ENCODE measurements around the gene ZNF264.
"Not testable (repeated sequence)": the region's sequence is repeated elsewhere in the genome, so short reads cannot be mapped to it uniquely, and the experiment has no call there.

ZNF264 gene

DNA sequence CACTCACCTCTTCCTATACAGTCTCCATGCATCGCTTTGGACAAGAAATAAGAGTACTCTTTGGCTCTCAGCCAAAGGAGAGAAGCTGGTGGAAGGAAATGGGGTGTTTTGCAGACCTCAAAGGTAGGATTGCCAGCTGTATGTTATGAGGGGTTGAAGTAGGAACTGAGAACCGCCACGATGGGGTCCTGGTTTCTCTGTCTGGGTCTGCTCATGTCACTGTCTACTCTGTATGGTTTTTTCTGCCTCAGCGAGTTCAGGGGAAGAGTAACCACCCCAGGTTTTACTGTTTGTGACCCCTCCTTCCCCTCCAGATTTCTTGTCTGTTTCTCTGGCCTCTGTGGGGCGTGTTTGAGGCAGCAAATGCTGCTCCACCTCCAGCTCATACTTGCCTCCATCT is 53.2 kb downstream of the ZNF264 start:
- no peaks in the 10 kb centered on the region for H3K9me3 ChIP-seq (ENCODE audit: control insufficient read depth, insufficient read depth, low read depth, low read length)
- H3K36me3 ChIP-seq (ENCODE audit: control insufficient read depth, insufficient read depth, low read length) = peaks cover 53% of the 10 kb centered on the region

GRCh38 chr19:57245066-57245465 is 53.8 kb downstream of the ZNF264 start:
- Histone ChIP-seq H3K9ac (ENCODE audit: low read length) (no peak overlapping the region), H3K27me3 (ENCODE audit: control insufficient read depth, insufficient read depth, low read length) (no peaks in the 10 kb centered on the region), H3K4me1 (ENCODE audit: control insufficient read depth, insufficient read depth, low read length) (peaks cover 7% of the 10 kb centered on the region), H3K36me3 (ENCODE audit: control insufficient read depth, insufficient read depth, low read length) (peaks cover 56% of the 10 kb centered on the region), H3K9me3 (ENCODE audit: control insufficient read depth, insufficient read depth, low read depth, low read length) (no peaks in the 10 kb centered on the region), H3K4me3 (ENCODE audit: low read depth, low read length) (no peak overlapping the region), H3K27ac (ENCODE audit: low read depth, low read length) (no peak overlapping the region)

More for the DNA sequence above, 53.2 kb downstream of the ZNF264 start:
- H3K9ac ChIP-seq (ENCODE audit: low read length) = no peak overlapping the region
- no peak overlapping the region for H3K27ac ChIP-seq (ENCODE audit: low read depth, low read length)
- H3K4me3 ChIP-seq (ENCODE audit: low read depth, low read length) = no peak overlapping the region
- H3K27me3 ChIP-seq (ENCODE audit: control insufficient read depth, insufficient read depth, low read length) = no peaks in the 10 kb centered on the region
- peaks cover 7% of the 10 kb centered on the region for H3K4me1 ChIP-seq (ENCODE audit: control insufficient read depth, insufficient read depth, low read length)

GRCh38 chr19:57245959-57246358 is 54.7 kb downstream of the ZNF264 start:
- peaks cover 7% of the 10 kb centered on the region for H3K4me1 ChIP-seq (ENCODE audit: control insufficient read depth, insufficient read depth, low read length)
- H3K27me3 ChIP-seq (ENCODE audit: control insufficient read depth, insufficient read depth, low read length) = no peaks in the 10 kb centered on the region
- H3K9ac ChIP-seq (ENCODE audit: low read length) = no peak overlapping the region
- peaks cover 62% of the 10 kb centered on the region for H3K36me3 ChIP-seq (ENCODE audit: control insufficient read depth, insufficient read depth, low read length)
- no peak overlapping the region for H3K4me3 ChIP-seq (ENCODE audit: low read depth, low read length)
- no peak overlapping the region for H3K27ac ChIP-seq (ENCODE audit: low read depth, low read length)
- no peaks in the 10 kb centered on the region for H3K9me3 ChIP-seq (ENCODE audit: control insufficient read depth, insufficient read depth, low read depth, low read length)

- no peak overlapping the region for H3K9ac ChIP-seq (ENCODE audit: low read length)
These were observed 57.3 kb downstream of the ZNF264 start for GRCh38 chr19:57248646-57249045.

DNA sequence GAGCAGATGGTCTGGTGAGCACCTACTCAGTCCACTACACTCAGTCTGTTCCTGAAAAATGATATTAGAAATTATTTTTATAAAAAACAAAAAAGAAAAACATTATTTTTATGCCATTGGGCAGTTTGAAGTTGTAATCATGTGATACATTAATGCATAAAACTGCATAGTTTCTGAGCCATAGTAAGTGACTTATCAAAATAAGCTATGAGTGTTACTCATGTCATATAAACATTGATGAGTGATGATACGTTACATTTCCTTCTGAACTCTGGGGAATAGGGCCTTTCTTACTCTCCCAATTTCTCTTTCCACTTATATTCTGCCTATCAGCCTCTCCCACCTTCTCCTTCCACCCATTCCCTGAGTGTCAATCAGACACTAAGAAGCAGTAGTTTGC is 58.0 kb downstream of the ZNF264 start:
- Histone ChIP-seq H3K27me3 (ENCODE audit: control insufficient read depth, insufficient read depth, low read length) (no peaks in the 10 kb centered on the region), H3K4me3 (ENCODE audit: low read depth, low read length) (no peak overlapping the region), H3K9me3 (ENCODE audit: control insufficient read depth, insufficient read depth, low read depth, low read length) (no peaks in the 10 kb centered on the region), H3K4me1 (ENCODE audit: control insufficient read depth, insufficient read depth, low read length) (no peaks in the 10 kb centered on the region), H3K36me3 (ENCODE audit: control insufficient read depth, insufficient read depth, low read length) (peaks cover 83% of the 10 kb centered on the region), H3K27ac (ENCODE audit: low read depth, low read length) (no peak overlapping the region), H3K9ac (ENCODE audit: low read length) (no peak overlapping the region)

More at GRCh38 chr19:57248646-57249045, 57.3 kb downstream of the ZNF264 start:
- H3K9me3 ChIP-seq (ENCODE audit: control insufficient read depth, insufficient read depth, low read depth, low read length) = no peaks in the 10 kb centered on the region
- H3K36me3 ChIP-seq (ENCODE audit: control insufficient read depth, insufficient read depth, low read length) = peaks cover 79% of the 10 kb centered on the region
- no peaks in the 10 kb centered on the region for H3K27me3 ChIP-seq (ENCODE audit: control insufficient read depth, insufficient read depth, low read length)
- no peaks in the 10 kb centered on the region for H3K4me1 ChIP-seq (ENCODE audit: control insufficient read depth, insufficient read depth, low read length)
- H3K4me3 ChIP-seq (ENCODE audit: low read depth, low read length) = no peak overlapping the region
- no peak overlapping the region for H3K27ac ChIP-seq (ENCODE audit: low read depth, low read length)

DNA sequence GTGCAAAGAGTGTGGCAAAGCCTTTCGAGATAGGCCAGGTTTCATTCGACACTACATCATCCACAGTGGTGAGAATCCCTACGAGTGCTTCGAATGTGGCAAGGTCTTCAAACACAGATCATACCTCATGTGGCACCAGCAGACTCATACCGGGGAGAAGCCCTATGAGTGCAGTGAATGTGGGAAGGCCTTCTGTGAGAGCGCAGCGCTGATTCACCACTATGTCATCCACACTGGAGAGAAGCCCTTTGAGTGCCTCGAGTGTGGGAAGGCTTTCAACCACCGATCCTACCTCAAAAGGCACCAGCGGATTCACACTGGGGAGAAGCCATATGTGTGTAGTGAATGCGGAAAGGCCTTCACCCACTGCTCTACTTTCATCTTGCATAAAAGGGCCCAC is 62.5 kb downstream of the ZNF264 start:
- not testable (repeated sequence) for H3K27ac ChIP-seq (ENCODE audit: low read depth, low read length)
- H3K36me3 ChIP-seq (ENCODE audit: control insufficient read depth, insufficient read depth, low read length) = peaks cover 55% of the 10 kb centered on the region

DNA sequence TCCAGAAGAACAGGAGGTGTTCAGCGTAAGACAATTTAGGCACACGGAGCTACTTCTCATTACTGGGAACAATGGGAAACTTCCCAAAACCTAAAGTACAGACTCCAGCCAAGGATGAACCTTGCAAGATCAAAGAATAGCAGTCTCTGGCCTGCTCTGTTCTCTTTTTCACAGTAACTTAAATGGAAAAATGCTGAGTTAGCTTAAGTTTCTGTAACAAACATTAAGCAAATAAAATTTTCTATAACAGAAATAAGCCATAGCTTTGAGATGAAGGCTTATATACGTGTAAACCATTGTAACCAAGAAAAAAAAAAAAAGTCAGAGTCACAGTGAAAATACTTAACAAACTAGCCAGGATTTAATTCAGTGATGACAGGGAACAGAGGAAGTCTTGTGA is 70.7 kb downstream of the ZNF264 start:
- Histone ChIP-seq H3K4me1 (ENCODE audit: control insufficient read depth, insufficient read depth, low read length) (peaks cover 12% of the 10 kb centered on the region), H3K9me3 (ENCODE audit: control insufficient read depth, insufficient read depth, low read depth, low read length) (no peaks in the 10 kb centered on the region), H3K4me3 (ENCODE audit: low read depth, low read length) (no peak overlapping the region), H3K9ac (ENCODE audit: low read length) (no peak overlapping the region), H3K27ac (ENCODE audit: low read depth, low read length) (no peak overlapping the region), H3K36me3 (ENCODE audit: control insufficient read depth, insufficient read depth, low read length) (peaks cover 5% of the 10 kb centered on the region; the same call in 1 of the 2 replicates), H3K27me3 (ENCODE audit: control insufficient read depth, insufficient read depth, low read length) (no peaks in the 10 kb centered on the region)

More for the DNA sequence above, 62.5 kb downstream of the ZNF264 start:
- not testable (repeated sequence) for H3K9me3 ChIP-seq (ENCODE audit: control insufficient read depth, insufficient read depth, low read depth, low read length); H3K4me1 ChIP-seq (ENCODE audit: control insufficient read depth, insufficient read depth, low read length); H3K4me3 ChIP-seq (ENCODE audit: low read depth, low read length); H3K27me3 ChIP-seq (ENCODE audit: control insufficient read depth, insufficient read depth, low read length); H3K9ac ChIP-seq (ENCODE audit: low read length)

- H3K4me3 ChIP-seq (ENCODE audit: low read depth, low read length) = peak overlapping the region; percentile 9; the same call in 1 of the 2 replicates
- no peaks in the 10 kb centered on the region for H3K27me3 ChIP-seq (ENCODE audit: control insufficient read depth, insufficient read depth, low read length)
- H3K4me1 ChIP-seq (ENCODE audit: control insufficient read depth, insufficient read depth, low read length) = peaks cover 17% of the 10 kb centered on the region
- H3K27ac ChIP-seq (ENCODE audit: low read depth, low read length) = no peak overlapping the region
- H3K9ac ChIP-seq (ENCODE audit: low read length) = no peak overlapping the region
- H3K36me3 ChIP-seq (ENCODE audit: control insufficient read depth, insufficient read depth, low read length) = peaks cover 5% of the 10 kb centered on the region; the same call in 1 of the 2 replicates
- no peaks in the 10 kb centered on the region for H3K9me3 ChIP-seq (ENCODE audit: control insufficient read depth, insufficient read depth, low read depth, low read length)
These were observed 72.0 kb downstream of the ZNF264 start for GRCh38 chr19:57263244-57263741.

- Histone ChIP-seq H3K4me3 (ENCODE audit: low read depth, low read length) (no peak overlapping the region), H3K27ac (ENCODE audit: low read depth, low read length) (no peak overlapping the region), H3K9me3 (ENCODE audit: control insufficient read depth, insufficient read depth, low read depth, low read length) (no peaks in the 10 kb centered on the region), H3K4me1 (ENCODE audit: control insufficient read depth, insufficient read depth, low read length) (peaks cover 20% of the 10 kb centered on the region), H3K9ac (ENCODE audit: low read length) (no peak overlapping the region), H3K36me3 (ENCODE audit: control insufficient read depth, insufficient read depth, low read length) (no peaks in the 10 kb centered on the region), H3K27me3 (ENCODE audit: control insufficient read depth, insufficient read depth, low read length) (no peaks in the 10 kb centered on the region)
These were observed 76.0 kb downstream of the ZNF264 start for GRCh38 chr19:57267291-57267690.

- Histone ChIP-seq H3K27me3 (ENCODE audit: control insufficient read depth, insufficient read depth, low read length) (no peaks in the 10 kb centered on the region), H3K36me3 (ENCODE audit: control insufficient read depth, insufficient read depth, low read length) (no peaks in the 10 kb centered on the region), H3K4me3 (ENCODE audit: low read depth, low read length) (no peak overlapping the region), H3K9ac (ENCODE audit: low read length) (no peak overlapping the region), H3K4me1 (ENCODE audit: control insufficient read depth, insufficient read depth, low read length) (peaks cover 8% of the 10 kb centered on the region; the same call in 1 of the 2 replicates), H3K27ac (ENCODE audit: low read depth, low read length) (no peak overlapping the region), H3K9me3 (ENCODE audit: control insufficient read depth, insufficient read depth, low read depth, low read length) (no peaks in the 10 kb centered on the region)
These were observed 78.4 kb downstream of the ZNF264 start for GRCh38 chr19:57269515-57270250.

- H3K9me3 ChIP-seq (ENCODE audit: control insufficient read depth, insufficient read depth, low read depth, low read length) = no peaks in the 10 kb centered on the region
- H3K36me3 ChIP-seq (ENCODE audit: control insufficient read depth, insufficient read depth, low read length) = no peaks in the 10 kb centered on the region
- H3K9ac ChIP-seq (ENCODE audit: low read length) = no peak overlapping the region
- H3K4me3 ChIP-seq (ENCODE audit: low read depth, low read length) = no peak overlapping the region
- H3K4me1 ChIP-seq (ENCODE audit: control insufficient read depth, insufficient read depth, low read length) = peaks cover 8% of the 10 kb centered on the region; the same call in 1 of the 2 replicates
- no peaks in the 10 kb centered on the region for H3K27me3 ChIP-seq (ENCODE audit: control insufficient read depth, insufficient read depth, low read length)
- no peak overlapping the region for H3K27ac ChIP-seq (ENCODE audit: low read depth, low read length)
These were observed 80.0 kb downstream of the ZNF264 start for GRCh38 chr19:57271280-57271679.
